ENCODE data around the gene ACTRT3. TPM values are rescaled to one million over a fixed set of nuclear protein-coding genes. Genes with fewer than 3 reads are reported as not detected.

Gene ACTRT3
- total RNA-seq, 1 donor from 2014 or later = 0.34 TPM

GRCh38 chr3:169813757-169814517 lies 44.6 kb upstream of the ACTRT3 start:
- DNase-seq (ENCODE audit: low spot score) = peak; percentile 41
- no peaks in the 10 kb centered on the region for H3K27me3 ChIP-seq
- Mint-ChIP-seq H3K4me3 (no peak overlapping the region), H3K36me3 (no peaks in the 10 kb centered on the region), H3K9me3 (peaks cover 25% of the 10 kb centered on the region), H3K27me3 (ENCODE audit: insufficient read depth, low read depth) (peaks cover 4% of the 10 kb centered on the region), H3K27ac (no peak overlapping the region), H3K4me1 (peaks cover 8% of the 10 kb centered on the region)
- peaks cover 5% of the 10 kb centered on the region for H3K79me2 ChIP-seq (ENCODE audit: low read depth)
- H3K36me3 ChIP-seq = no peaks in the 10 kb centered on the region
- no peak overlapping the region for H3K9ac ChIP-seq
- H3K4me1 ChIP-seq = peaks cover 4% of the 10 kb centered on the region
- TF ChIP-seq CTCF (IDR thresholded peaks at IDR 0.05) = peak; percentile 34
- TF ChIP-seq EZH2 (IDR thresholded peaks at IDR 0.05) = no peak
- no peak overlapping the region for H3K4me3 ChIP-seq
- no peaks in the 10 kb centered on the region for H3K9me3 ChIP-seq (ENCODE audit: low read depth)
- H3K27ac ChIP-seq = no peak overlapping the region
- H3K4me2 ChIP-seq = no peak overlapping the region
- H4K20me1 ChIP-seq (ENCODE audit: low read depth) = no peaks in the 10 kb centered on the region
- no peak overlapping the region for H2AFZ ChIP-seq (replicated peaks)
- H3F3A ChIP-seq (ENCODE audit: low read depth) = peaks cover 10% of the 10 kb centered on the region

GRCh38 chr3:169813278-169813677 lies 43.9 kb upstream of the ACTRT3 start:
- no peak for TF ChIP-seq CTCF (IDR thresholded peaks at IDR 0.05)
- no peak for TF ChIP-seq EZH2phosphoT487 (IDR thresholded peaks at IDR 0.05)
- no peak for TF ChIP-seq EZH2 (IDR thresholded peaks at IDR 0.05)
- Mint-ChIP-seq H3K4me1 (peaks cover 8% of the 10 kb centered on the region), H3K27ac (peak overlapping the region; percentile 24), H3K4me3 (no peak overlapping the region), H3K27me3 (ENCODE audit: insufficient read depth, low read depth) (peaks cover 4% of the 10 kb centered on the region), H3K36me3 (no peaks in the 10 kb centered on the region), H3K9me3 (peaks cover 25% of the 10 kb centered on the region)
- Histone ChIP-seq H3K9me3 (ENCODE audit: low read depth) (no peaks in the 10 kb centered on the region), H3F3A (ENCODE audit: low read depth) (peaks cover 10% of the 10 kb centered on the region), H2AFZ (replicated peaks) (peak overlapping the region; percentile 12), H3K9ac (no peak overlapping the region), H3K27me3 (no peaks in the 10 kb centered on the region), H3K4me2 (no peak overlapping the region), H3K79me2 (ENCODE audit: low read depth) (peaks cover 5% of the 10 kb centered on the region), H3K4me1 (peaks cover 4% of the 10 kb centered on the region), H4K20me1 (ENCODE audit: low read depth) (no peaks in the 10 kb centered on the region), H3K36me3 (no peaks in the 10 kb centered on the region), H3K27ac (no peak overlapping the region), H3K4me3 (no peak overlapping the region)
- no peak for DNase-seq (ENCODE audit: low spot score)

GRCh38 chr3:169812332-169813235 lies 43.2 kb upstream of the ACTRT3 start, which contains the start of the genes LRRC34 and LRRIQ4:
TSS of gene LRRC34 (minus strand) at chr3:169812904. CDS start at chr3:169812548, 356 bp downstream.
TSS of gene LRRIQ4 (plus strand) at chr3:169812870. CDS start at chr3:169821922, 9,052 bp downstream.
- peak; percentile 82 for DNase-seq (ENCODE audit: low spot score)
- Mint-ChIP-seq H3K4me3 (peak within 1 kb of the TSS; percentile 54), H3K27me3 (ENCODE audit: insufficient read depth, low read depth) (peaks cover 4% of the 10 kb centered on the region), H3K9me3 (peaks cover 25% of the 10 kb centered on the region), H3K27ac (peak within 1 kb of the TSS; percentile 24), H3K4me1 (peaks cover 8% of the 10 kb centered on the region), H3K36me3 (no peaks in the 10 kb centered on the region)
- Histone ChIP-seq H3K4me3 (peak within 1 kb of the TSS; percentile 43), H3K36me3 (no peaks in the 10 kb centered on the region), H3K4me1 (peaks cover 4% of the 10 kb centered on the region), H3F3A (ENCODE audit: low read depth) (peaks cover 10% of the 10 kb centered on the region), H3K4me2 (peak within 1 kb of the TSS; percentile 54), H3K27me3 (no peaks in the 10 kb centered on the region), H3K79me2 (ENCODE audit: low read depth) (peaks cover 5% of the 10 kb centered on the region), H3K9ac (peak within 1 kb of the TSS; percentile 49), H3K27ac (peak within 1 kb of the TSS; percentile 59), H3K9me3 (ENCODE audit: low read depth) (no peaks in the 10 kb centered on the region), H4K20me1 (ENCODE audit: low read depth) (no peaks in the 10 kb centered on the region), H2AFZ (replicated peaks) (peak within 1 kb of the TSS; percentile 12)
- TF ChIP-seq CTCF (IDR thresholded peaks at IDR 0.05) (no peak), EZH2 (IDR thresholded peaks at IDR 0.05) (no peak), EZH2phosphoT487 (IDR thresholded peaks at IDR 0.05) (no peak)
